ENCODE measurements around the gene SUMO3. TPM values are rescaled to one million over a fixed set of nuclear protein-coding genes. Genes with fewer than 3 reads are reported as not detected.

SUMO3 gene
- total and polyA plus RNA-seq, 2 donors (not counting 1 experiment from before 2014, with no cell fraction given) = 96.3 to 190 TPM

DNA sequence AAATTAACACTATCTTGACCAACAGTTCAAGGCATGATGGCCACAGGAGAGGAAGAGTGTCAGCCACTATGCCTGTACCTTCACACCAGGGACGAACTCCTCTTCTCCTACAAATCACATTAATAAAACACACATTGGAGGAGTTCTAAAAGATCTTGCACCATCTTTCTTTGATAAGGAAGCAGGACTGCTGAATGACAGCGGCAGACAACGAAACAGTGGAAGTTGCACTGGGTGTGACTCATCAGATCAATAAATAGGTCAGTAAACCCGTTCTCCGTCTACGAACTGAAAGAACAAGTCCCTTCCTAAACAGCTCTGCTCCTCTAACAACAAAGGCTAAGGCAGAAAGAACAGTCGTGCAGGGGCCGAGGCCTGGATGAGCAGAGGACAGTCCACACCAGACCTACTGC lies 39.4 kb downstream of the SUMO3 start:
- peaks cover 7% of the 10 kb centered on the region for H3K36me3 ChIP-seq (ENCODE audit: control insufficient read depth, insufficient read depth, low read length)
- no peak overlapping the region for H3K9ac ChIP-seq (ENCODE audit: insufficient read depth, low read length)
- H3K27ac ChIP-seq (ENCODE audit: insufficient read depth, low read length) = no peak overlapping the region
- H3K79me2 ChIP-seq (ENCODE audit: control insufficient read depth, insufficient read depth, low read length) = peaks cover 7% of the 10 kb centered on the region
- no peak overlapping the region for H3K4me3 ChIP-seq (replicated peaks in 1 of 4; ENCODE audit: control extremely low read depth in 1 of 4, insufficient read depth in 1 of 4, low read depth in 3 of 4, low read length in 4 of 4)
- no peak for DNase-seq (ENCODE audit: low read depth in 2 of 2)
- H3K9me3 ChIP-seq (ENCODE audit: control insufficient read depth, insufficient read depth, low read depth, low read length) = no peaks in the 10 kb centered on the region
- H2AFZ ChIP-seq (ENCODE audit: low read length) = no peak overlapping the region
- no peaks in the 10 kb centered on the region for H3K27me3 ChIP-seq (ENCODE audit: control insufficient read depth, insufficient read depth, low read length)
- no peaks in the 10 kb centered on the region for H4K20me1 ChIP-seq (ENCODE audit: control insufficient read depth, extremely low read depth, insufficient read depth, low read length)
- H3K4me2 ChIP-seq (ENCODE audit: extremely low read depth, insufficient read depth, low read length) = no peak overlapping the region
- no peaks in the 10 kb centered on the region for H3K4me1 ChIP-seq (ENCODE audit: control insufficient read depth, extremely low read depth, insufficient read depth, low read length)
- TF ChIP-seq, protein P1, sequence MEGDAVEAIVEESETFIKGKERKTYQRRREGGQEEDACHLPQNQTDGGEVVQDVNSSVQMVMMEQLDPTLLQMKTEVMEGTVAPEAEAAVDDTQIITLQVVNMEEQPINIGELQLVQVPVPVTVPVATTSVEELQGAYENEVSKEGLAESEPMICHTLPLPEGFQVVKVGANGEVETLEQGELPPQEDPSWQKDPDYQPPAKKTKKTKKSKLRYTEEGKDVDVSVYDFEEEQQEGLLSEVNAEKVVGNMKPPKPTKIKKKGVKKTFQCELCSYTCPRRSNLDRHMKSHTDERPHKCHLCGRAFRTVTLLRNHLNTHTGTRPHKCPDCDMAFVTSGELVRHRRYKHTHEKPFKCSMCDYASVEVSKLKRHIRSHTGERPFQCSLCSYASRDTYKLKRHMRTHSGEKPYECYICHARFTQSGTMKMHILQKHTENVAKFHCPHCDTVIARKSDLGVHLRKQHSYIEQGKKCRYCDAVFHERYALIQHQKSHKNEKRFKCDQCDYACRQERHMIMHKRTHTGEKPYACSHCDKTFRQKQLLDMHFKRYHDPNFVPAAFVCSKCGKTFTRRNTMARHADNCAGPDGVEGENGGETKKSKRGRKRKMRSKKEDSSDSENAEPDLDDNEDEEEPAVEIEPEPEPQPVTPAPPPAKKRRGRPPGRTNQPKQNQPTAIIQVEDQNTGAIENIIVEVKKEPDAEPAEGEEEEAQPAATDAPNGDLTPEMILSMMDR (conservative IDR thresholded peaks at IDR 0.05 in 1 of 2, IDR thresholded peaks at IDR 0.05 in 1 of 2; ENCODE audit: low read depth in 1 of 2, low read length in 2 of 2) = no peak
- no peak for TF ChIP-seq EZH2 (IDR thresholded peaks at IDR 0.05; ENCODE audit: low read length, missing control alignments)

DNA sequence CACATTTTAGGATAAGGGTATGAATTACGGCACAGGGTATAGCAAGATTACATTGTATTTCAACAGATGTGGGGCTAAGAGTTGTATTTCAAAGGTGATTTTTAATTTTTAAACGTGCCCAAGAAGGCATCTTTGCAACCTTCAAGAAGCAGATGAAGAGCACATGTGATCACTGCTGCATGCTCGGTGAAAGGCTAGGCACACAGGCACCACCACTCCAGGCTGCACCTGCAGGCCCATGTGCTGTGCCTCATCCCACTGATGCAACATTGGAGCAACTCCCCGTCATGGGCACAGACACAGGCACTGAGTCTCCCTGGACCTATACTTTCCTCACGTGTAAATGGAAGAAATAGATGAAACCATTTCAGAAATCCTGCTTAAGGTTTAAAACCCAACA lies 39.8 kb downstream of the SUMO3 start:
- TF ChIP-seq, protein P1 (conservative IDR thresholded peaks at IDR 0.05 in 1 of 2, IDR thresholded peaks at IDR 0.05 in 1 of 2; ENCODE audit: low read depth in 1 of 2, low read length in 2 of 2) = no peak
- TF ChIP-seq EZH2 (IDR thresholded peaks at IDR 0.05; ENCODE audit: low read length, missing control alignments) = no peak
- Histone ChIP-seq H3K9me3 (ENCODE audit: control insufficient read depth, insufficient read depth, low read depth, low read length) (no peaks in the 10 kb centered on the region), H3K36me3 (ENCODE audit: control insufficient read depth, insufficient read depth, low read length) (peaks cover 9% of the 10 kb centered on the region), H3K4me2 (ENCODE audit: extremely low read depth, insufficient read depth, low read length) (no peak overlapping the region), H3K4me3 (replicated peaks in 1 of 4; ENCODE audit: control extremely low read depth in 1 of 4, insufficient read depth in 1 of 4, low read depth in 3 of 4, low read length in 4 of 4) (no peak overlapping the region), H3K27me3 (ENCODE audit: control insufficient read depth, insufficient read depth, low read length) (no peaks in the 10 kb centered on the region), H3K9ac (ENCODE audit: insufficient read depth, low read length) (no peak overlapping the region), H3K4me1 (ENCODE audit: control insufficient read depth, extremely low read depth, insufficient read depth, low read length) (no peaks in the 10 kb centered on the region), H4K20me1 (ENCODE audit: control insufficient read depth, extremely low read depth, insufficient read depth, low read length) (no peaks in the 10 kb centered on the region), H3K27ac (ENCODE audit: insufficient read depth, low read length) (no peak overlapping the region), H3K79me2 (ENCODE audit: control insufficient read depth, insufficient read depth, low read length) (peaks cover 4% of the 10 kb centered on the region), H2AFZ (ENCODE audit: low read length) (no peak overlapping the region)
- DNase-seq (ENCODE audit: low read depth in 2 of 2) = peak in 1 of 2 donors; percentile 25

DNA sequence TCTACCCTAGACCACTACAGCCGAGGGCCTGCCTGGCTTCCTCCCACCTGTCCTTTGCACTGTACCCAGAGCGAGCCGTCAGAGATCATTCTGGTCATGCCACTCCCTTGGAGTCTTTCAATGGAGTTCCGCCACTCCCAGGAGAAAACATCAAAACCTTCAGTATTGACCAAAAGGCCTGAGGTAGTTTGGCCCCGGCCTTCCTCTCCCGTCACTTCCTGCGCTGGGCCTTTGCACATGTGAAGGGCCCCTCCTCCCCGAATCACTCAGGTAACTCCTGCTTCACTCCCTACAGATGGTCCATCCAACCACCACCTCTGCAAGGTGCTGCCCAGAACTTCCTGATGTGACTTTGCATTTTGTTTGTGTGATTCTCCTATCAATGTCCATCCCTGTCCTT lies 42.9 kb downstream of the SUMO3 start:
- H3K79me2 ChIP-seq (ENCODE audit: control insufficient read depth, insufficient read depth, low read length) = no peaks in the 10 kb centered on the region
- TF ChIP-seq EZH2 (IDR thresholded peaks at IDR 0.05; ENCODE audit: low read length, missing control alignments) = no peak
- TF ChIP-seq, protein P1 (conservative IDR thresholded peaks at IDR 0.05 in 1 of 2, IDR thresholded peaks at IDR 0.05 in 1 of 2; ENCODE audit: low read depth in 1 of 2, low read length in 2 of 2) = no peak
- no peak overlapping the region for H3K9ac ChIP-seq (ENCODE audit: insufficient read depth, low read length)
- no peaks in the 10 kb centered on the region for H3K9me3 ChIP-seq (ENCODE audit: control insufficient read depth, insufficient read depth, low read depth, low read length)
- H3K36me3 ChIP-seq (ENCODE audit: control insufficient read depth, insufficient read depth, low read length) = peaks cover 16% of the 10 kb centered on the region
- no peak overlapping the region for H3K27ac ChIP-seq (ENCODE audit: insufficient read depth, low read length)
- H3K27me3 ChIP-seq (ENCODE audit: control insufficient read depth, insufficient read depth, low read length) = no peaks in the 10 kb centered on the region
- H3K4me1 ChIP-seq (ENCODE audit: control insufficient read depth, extremely low read depth, insufficient read depth, low read length) = no peaks in the 10 kb centered on the region
- H4K20me1 ChIP-seq (ENCODE audit: control insufficient read depth, extremely low read depth, insufficient read depth, low read length) = no peaks in the 10 kb centered on the region
- no peak overlapping the region for H2AFZ ChIP-seq (ENCODE audit: low read length)
- DNase-seq (ENCODE audit: low read depth in 2 of 2) = no peak
- no peak overlapping the region for H3K4me3 ChIP-seq (replicated peaks in 1 of 4; ENCODE audit: control extremely low read depth in 1 of 4, insufficient read depth in 1 of 4, low read depth in 3 of 4, low read length in 4 of 4)
- no peak overlapping the region for H3K4me2 ChIP-seq (ENCODE audit: extremely low read depth, insufficient read depth, low read length)

Data from fibroblast of lung (primary cell).